PC-3 (cell line): ENCODE results near the gene MASTL.

Experiments
- CTCF ChIP-seq: fragments of 300-600 bp; sonication (generic); conservative IDR thresholded peaks from 2 replicates; pipeline ENCODE4 v1.5.1; 2017; ENCODE audit warnings: antibody characterized with exemption, low read depth, mild to moderate bottlenecking, low read length
- EZH2 ChIP-seq: fragments of 300-600 bp; sonication (generic); IDR thresholded peaks from one replicate; pipeline ENCODE4 v1.6.1; 2017; ENCODE audit warnings: antibody characterized with exemption, mild to moderate bottlenecking, low read length; ENCODE audit not compliant: unreplicated experiment
- EZH2phosphoT487 ChIP-seq: fragments of 300-600 bp; sonication (generic); IDR thresholded peaks from 2 replicates; pipeline ENCODE4 v1.6.1; 2018; ENCODE audit warnings: mild to moderate bottlenecking, antibody characterized with exemption, low read length, borderline replicate concordance

- TF ChIP-seq CTCF (no peak), EZH2 (no peak), EZH2phosphoT487 (no peak)
Measured at GRCh38 chr10:27143686-27144085, 11.5 kb upstream of the MASTL start.
